T47D (cell line): ENCODE data around the gene BCKDHB.

Source experiments
- DNase-seq, 2 experiments: peaks; one replicate each; pipeline versions ENCODE4 v3.0.0 to v3.0.0-alpha.2; 2011 to 2012; ENCODE audit warnings: low read depth in 1 of 2, low spot score in 1 of 2
- JUND ChIP-seq: IDR thresholded peaks from 2 replicates; pipeline ENCODE4 v1.6.1; 2012; ENCODE audit warnings: low read depth
- in situ Hi-C: cut with HindIII; loops from 2 replicates; pipeline ENCODE4 v1.10.0; 2016; ENCODE audit warnings: low sequenced_read_pairs, low pct_unique_long_range_greater_than_20kb

The BCKDHB gene

DNA sequence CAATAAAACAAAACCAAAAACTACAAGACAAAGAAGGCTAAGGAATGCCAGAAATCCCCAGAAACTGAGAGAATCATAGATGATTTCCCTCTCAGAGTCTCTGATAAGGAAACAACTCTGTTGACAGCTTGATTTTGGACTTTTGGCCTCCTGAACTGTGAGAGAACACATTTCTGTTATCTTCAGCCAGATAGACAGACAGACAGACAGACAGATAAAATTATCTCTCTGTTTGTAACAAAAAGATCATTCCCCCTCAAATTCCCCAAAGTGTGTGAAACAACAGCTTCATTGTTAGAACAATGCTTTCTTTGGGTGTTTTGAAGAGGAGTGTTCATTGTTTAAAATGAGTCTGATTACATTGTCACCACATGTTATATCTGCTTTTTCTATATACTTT is 148.2 kb downstream of the BCKDHB start:
- DNase-seq = no peak
- no peak for TF ChIP-seq JUND
- in situ Hi-C loops = no loop called here

DNA sequence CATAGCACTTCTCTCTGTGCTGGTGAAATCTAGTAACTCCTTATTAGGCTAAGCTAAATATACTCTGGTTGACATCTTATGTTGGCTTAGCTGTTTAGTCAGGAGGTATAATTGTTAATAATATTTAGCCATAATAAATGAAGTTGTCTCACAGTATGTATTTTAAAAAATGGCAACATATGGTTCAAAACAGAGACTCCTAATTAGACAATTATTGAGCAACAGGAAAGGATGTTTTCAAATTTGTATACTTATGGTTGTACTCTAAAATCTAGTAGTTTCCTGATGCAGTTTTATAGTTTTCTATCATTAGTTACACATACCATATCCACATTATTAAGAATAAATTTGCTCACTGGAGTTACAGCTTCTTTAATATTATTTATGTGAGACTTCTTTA is 150.2 kb downstream of the BCKDHB start:
- no peak for DNase-seq
- TF ChIP-seq JUND = no peak
- in situ Hi-C loops = no loop called here

DNA sequence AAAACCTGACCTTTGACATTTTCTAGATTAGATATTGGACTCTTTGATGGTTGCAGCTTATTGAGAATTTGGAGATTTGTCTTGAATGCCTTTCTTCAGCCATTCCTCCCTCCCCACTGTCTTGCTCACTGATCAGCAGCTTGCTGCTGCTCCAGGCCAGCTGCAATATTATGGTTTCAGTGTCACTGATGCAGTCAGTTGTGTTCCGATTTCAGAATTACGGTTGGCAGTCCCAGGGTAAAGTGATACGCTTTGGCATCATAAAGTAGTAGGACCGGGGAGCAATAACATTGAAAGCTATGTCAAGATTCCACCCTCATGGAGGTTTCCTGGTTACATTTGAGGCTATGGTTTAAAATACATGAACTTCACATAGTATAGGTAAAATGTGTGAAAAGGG is 152.6 kb downstream of the BCKDHB start:
- no peak for TF ChIP-seq JUND
- no peak for DNase-seq
- in situ Hi-C loops = no loop called here

DNA sequence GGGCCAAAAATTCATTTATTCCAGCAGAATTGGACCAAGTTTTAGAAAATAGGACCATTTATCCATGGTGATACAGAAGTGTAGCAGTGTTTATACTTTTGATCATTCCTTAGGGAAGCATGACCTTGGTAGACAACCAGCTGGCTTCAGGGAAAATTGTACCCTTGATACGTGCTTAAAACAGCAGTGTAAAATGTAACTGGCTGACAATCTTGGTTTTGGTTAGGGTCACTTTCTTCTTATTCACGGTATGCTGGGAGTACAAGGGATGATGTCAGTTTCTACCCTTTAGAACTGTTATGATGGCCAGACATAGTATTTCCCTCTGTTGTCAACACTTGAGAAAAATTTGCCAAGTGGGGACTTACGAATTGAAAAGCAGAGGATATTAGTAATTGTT is 157.1 kb downstream of the BCKDHB start:
- no peak for TF ChIP-seq JUND

DNA sequence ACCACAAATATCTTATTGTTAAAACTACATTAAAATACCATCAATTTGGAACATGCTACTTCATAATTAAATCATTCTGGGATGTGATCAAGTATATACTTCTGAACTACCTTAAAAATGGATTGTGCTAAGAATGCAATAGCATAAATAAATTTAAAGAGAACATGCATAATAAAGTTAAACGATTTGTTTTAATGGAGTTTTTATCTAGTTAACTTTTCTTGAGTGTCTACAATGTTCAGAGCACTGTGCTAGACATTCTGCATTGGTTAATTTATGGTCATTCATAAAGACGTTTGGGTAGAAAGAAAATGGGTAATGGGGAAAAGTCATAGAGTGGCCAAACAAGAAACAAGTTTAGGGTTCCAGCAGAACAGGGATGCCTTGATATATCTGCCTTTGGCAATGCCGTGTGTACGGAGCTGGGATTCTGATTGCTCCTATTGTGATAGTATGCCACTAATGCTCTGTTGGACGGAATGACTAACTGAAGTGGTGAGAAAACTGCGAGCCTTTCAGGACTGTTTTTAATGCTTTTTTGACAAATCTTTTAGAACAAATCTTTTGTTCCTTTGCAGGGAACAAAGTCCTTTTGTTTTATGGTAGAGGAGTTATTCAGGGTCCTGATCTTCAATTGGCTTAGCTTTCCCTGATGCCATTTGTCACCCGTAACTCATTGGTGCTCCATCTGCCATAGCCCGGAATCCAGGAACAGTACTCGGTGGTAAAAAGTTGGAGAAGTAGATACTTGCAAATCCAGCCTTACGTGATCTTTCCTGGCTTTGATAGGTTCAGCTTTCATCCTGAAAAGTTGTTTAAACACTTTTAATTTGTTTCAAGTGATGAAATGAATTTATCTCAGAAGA is 162.6 kb downstream of the BCKDHB start:
- DNase-seq = no peak
- no peak for TF ChIP-seq JUND
- in situ Hi-C loops = no loop called here

More for the DNA sequence above, 157.1 kb downstream of the BCKDHB start:
- DNase-seq = no peak
- in situ Hi-C loops = no loop called here

DNA sequence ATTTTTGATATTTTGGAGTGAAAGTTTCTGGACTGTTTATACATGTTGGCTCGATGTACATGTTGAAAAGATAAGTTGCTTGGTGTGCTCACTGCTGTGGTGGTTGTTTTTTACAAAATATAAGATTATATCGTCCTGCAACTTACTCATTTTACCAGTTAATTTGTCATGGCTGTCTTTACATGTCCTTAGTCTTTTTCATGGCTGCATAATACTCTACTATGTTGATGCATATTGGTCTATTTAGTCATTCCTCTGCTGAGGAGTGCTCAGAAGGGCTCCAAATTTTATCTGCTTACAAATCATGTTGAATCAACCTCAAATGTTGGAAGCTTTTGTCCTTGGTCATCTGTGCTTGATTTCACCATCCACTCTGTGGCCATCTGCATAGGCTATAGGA is 164.6 kb downstream of the BCKDHB start:
- no peak for DNase-seq
- in situ Hi-C loops = no loop called here
- no peak for TF ChIP-seq JUND

DNA sequence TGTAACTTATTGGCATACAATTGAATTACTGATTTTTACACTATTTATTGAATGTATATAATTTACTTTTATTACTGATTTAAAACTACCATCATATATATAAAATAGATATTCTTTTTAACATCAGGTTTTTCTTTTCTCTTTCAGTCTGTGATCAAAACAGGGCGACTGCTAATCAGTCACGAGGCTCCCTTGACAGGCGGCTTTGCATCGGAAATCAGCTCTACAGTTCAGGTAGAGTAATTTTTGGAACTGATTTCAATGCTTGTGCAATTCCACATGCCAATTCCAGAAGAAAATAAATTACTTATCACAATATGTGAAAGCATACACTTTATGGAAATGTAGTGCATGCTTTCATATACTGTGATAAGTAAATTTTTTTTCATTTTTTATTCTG is 166.5 kb downstream of the BCKDHB start:
- TF ChIP-seq JUND = no peak
- in situ Hi-C loops = no loop called here
- no peak for DNase-seq

DNA sequence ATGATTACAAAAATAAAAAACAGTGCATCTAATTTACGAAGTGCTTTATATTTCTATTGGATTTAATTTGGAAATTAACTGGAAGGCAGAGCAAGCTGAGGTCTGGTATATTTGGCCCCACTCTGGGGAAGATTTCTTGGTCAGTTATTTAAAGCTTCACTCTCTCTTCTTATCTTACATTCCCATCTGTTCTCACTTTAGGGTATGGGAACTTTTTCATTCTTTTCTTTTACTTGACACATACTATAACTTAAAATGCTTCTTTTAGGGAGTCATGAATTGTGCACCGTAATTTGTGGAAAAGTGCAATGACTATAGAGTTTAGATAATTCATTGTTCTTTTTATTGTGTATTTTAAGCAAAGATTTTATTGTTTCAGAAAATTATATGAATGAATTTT is 170.4 kb downstream of the BCKDHB start:
- no peak for TF ChIP-seq JUND
- in situ Hi-C loops = no loop called here
- no peak for DNase-seq

DNA sequence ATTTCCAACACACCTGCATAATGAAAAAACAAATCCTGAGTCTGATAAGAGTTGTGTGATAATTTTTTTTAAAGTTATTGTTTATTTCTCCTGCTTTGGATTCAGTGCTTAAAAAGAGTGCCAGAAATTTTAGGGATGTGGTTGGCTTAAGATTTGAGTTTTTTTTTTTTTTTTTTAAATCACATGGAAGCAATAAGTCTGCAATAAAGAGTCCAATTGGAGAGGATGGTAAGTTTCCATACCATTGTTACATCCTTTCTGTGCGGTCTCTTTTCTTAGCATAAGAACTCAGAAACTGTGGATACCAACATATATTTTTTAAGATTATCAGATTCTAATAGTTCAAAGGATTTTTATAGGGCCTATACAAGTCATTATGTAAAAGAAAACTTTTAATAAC is 171.0 kb downstream of the BCKDHB start:
- TF ChIP-seq JUND = no peak
- DNase-seq = no peak
- in situ Hi-C loops = no loop called here

DNA sequence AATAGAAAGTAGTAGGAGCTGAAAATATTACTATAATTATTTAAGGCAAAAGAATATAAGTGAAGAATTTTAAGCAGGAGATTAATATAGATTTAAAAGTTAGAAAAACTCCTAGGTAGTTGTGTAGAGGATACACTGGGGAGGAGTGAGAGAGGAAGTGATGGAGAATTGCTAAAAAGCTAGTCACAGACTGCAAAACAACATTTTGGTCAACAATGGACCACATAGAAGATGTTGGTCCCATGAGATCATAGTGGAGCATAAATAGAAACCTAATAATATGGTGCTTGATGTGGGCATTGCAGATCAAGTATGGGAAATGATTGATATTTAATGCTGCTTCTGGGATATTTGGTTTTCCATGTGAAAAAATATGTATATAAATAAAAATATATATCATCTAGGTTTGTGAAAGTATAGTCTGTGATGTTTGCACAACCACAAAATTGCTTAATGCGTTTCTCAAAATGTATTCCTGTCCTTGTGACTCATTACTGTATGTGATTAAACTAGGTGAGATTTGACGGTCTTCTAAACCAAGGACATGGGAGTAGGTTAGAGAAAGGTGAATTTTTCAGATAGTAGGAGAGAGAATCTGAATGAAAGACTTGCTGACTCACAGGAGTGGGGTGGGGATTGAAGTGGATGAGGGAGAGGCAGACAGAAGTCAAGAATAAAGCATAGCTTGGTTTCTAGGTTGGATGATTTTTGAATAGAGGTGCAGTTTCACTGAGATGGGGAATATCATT is 174.0 kb downstream of the BCKDHB start:
- in situ Hi-C loops = no loop called here
- no peak for DNase-seq
- no peak for TF ChIP-seq JUND

DNA sequence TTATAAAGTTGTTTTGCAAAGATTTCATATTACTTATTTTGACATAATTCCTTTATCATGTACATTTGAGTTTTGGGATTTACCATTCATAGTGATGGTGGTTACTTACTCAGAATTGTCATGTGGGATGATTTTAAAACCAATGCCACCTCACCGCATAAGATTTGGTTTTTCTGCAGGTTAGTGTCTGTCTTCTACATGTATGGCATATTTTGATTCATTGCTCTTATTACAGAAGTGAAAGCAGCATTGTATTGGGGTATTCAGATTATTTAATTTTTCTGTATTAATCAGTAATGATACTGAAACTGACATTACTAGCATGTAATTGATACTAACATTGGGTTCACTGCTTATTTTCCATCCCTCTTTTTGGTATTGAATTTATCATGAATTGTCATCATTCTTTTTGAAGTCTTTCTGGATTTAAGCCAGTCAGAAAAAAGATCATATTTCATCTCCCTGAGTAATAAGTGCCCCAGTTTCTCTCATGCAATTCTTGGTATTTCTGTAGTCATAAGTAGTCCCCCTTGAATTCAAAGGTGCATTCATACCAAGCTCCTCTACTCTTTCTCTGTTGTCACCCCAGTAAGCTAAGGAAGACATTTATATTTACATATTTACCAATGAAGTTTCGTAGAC is 176.6 kb downstream of the BCKDHB start:
- no peak for DNase-seq
- in situ Hi-C loops = no loop called here
- TF ChIP-seq JUND = no peak

DNA sequence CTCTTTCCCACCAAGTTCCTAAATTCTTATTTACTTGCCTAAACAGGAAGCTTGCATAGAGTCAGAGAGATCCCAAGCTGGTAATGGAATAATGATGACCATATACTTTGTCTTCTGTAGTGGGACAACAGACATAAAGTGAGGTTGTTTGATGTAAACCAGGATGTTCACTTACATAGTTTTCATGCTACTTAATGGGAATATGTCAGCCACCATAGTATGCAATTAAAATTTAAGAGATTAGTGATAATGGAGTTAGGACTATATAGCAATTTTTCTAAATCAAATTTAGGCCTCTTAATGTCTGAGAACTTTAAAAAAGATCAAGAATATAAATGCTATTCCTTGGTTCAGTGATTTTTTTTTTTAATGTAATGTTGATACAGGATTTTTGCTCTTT is 180.6 kb downstream of the BCKDHB start:
- in situ Hi-C loops = no loop called here
- TF ChIP-seq JUND = no peak
- DNase-seq = no peak

DNA sequence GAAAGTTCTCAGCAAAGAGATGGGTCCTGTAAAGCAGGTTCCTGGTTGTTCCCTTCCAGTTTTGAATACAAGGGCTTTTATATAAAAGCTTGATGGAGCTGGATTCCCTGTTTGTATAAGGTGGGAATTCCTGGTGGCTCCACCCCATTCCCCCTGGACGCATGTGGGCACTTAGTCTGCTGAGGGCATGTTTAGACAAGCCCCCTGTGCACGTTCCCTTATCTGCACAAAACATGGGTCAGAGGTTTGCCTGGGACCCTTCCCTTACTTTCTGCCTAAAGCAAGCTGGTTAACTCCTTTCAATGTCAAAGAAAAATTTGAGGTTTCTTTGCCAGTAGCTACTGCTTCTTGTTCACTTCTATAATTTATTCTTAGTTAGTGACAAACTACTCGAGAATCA is 181.1 kb downstream of the BCKDHB start:
- DNase-seq = no peak
- TF ChIP-seq JUND = no peak
- in situ Hi-C loops = no loop called here
